Breast epithelium (tissue), 3 donors: Measurements from ENCODE around the gene DACH1.

Source experiments
- CTCF ChIP-seq, 3 donors: fragments of 450-650 bp; IDR thresholded peaks; one replicate each; pipeline ENCODE4 v1.5.1; 2016 to 2017; ENCODE audit warnings: antibody characterized with exemption in 3 of 3, mild to moderate bottlenecking in 3 of 3, moderate library complexity in 3 of 3
- POLR2A ChIP-seq: fragments of 450-650 bp; IDR thresholded peaks from one replicate; pipeline ENCODE4 v1.6.1; 2016; ENCODE audit warnings: antibody characterized with exemption, mild to moderate bottlenecking, moderate library complexity
- POLR2AphosphoS5 ChIP-seq, 3 donors: sonication (generic); formaldehyde crosslinking; IDR thresholded peaks; one replicate each; pipeline ENCODE4 v1.6.1; 2017; ENCODE audit warnings: antibody characterized with exemption in 3 of 3

GRCh38 chr13:71464686-71465085 lies 402.3 kb downstream of the DACH1 start:
- TF ChIP-seq POLR2AphosphoS5 (IDR thresholded peaks at IDR 0.05) (no peak), POLR2A (no peak), CTCF (IDR thresholded peaks at IDR 0.05) (no peak)
